ENCODE results near the gene SPATA22.

- no peak for TF ChIP-seq CTCF (IDR thresholded peaks at IDR 0.05)
- TF ChIP-seq POLR2A (IDR thresholded peaks at IDR 0.05) = no peak
Observed at GRCh38 chr17:3501344-3501743, 29.7 kb upstream of the SPATA22 start.

All from testis (tissue), 2 donors.